Panc1 (cell line): ENCODE results near the gene KAT6B. TPM values are rescaled to one million over a fixed set of nuclear protein-coding genes. Genes with fewer than 3 reads are reported as not detected.

Experiments used
- ATAC-seq: fragments of 200-7000 bp; cut with Tn5 transposase; 2 replicates; pipeline ENCODE4 v1.9.1; 2020; ENCODE audit warnings: mild to moderate bottlenecking, moderate library complexity
- BruUV-seq: library from RNA; stranded (reverse); fragments of 400-500 nt; replicated peaks from 2 replicates; lab custom pipeline; 2021; lab: Mats Ljungman, UMichigan
- CTCF ChIA-PET: fragments of 300-600 bp; sonication (Branson Sonifier 250); formaldehyde crosslinking; loops from one replicate; lab custom pipeline; 2022; ENCODE audit warnings: antibody characterized with exemption; lab: Charles Lee
- POLR2A ChIA-PET: fragments of 300-600 bp; sonication (Branson Sonifier 250); formaldehyde crosslinking; loops from one replicate; lab custom pipeline; 2022; ENCODE audit warnings: antibody characterized with exemption; lab: Charles Lee
- DNase-seq: peaks from one replicate; pipeline ENCODE4 v3.0.0-alpha.2; 2010; ENCODE audit warnings: low read depth, low spot score
- H3K27ac ChIP-seq: 2 replicates; pipeline ENCODE4 v1.5.1; 2011; ENCODE audit warnings: mild to moderate bottlenecking, low read length, inconsistent platforms
- H3K27me3 ChIP-seq: fragments of 200-500 bp; sonication (Bioruptor generic); 2 replicates; pipeline ENCODE4 v1.6.0; 2014; ENCODE audit warnings: low read length, inconsistent platforms; ENCODE audit not compliant: control insufficient read depth, insufficient read depth
- H3K36me3 ChIP-seq: fragments of 200-500 bp; sonication (Bioruptor generic); 2 replicates; pipeline ENCODE4 v1.5.1; 2014; ENCODE audit warnings: inconsistent platforms, mild to moderate bottlenecking, low read length, moderate library complexity; ENCODE audit not compliant: control insufficient read depth, insufficient read depth
- H3K4me1 ChIP-seq: 2 replicates; pipeline ENCODE4 v1.5.1; 2011; ENCODE audit warnings: inconsistent platforms, mild to moderate bottlenecking, low read length, moderate library complexity; ENCODE audit not compliant: control insufficient read depth, insufficient read depth
- H3K4me3 ChIP-seq, 2 experiments: 2 replicates each; pipeline ENCODE4 v1.5.1; 2011 to 2012; ENCODE audit warnings: low read depth in 2 of 2, low read length in 2 of 2, mild to moderate bottlenecking in 2 of 2, inconsistent platforms in 1 of 2, moderate library complexity in 1 of 2
- H3K9me3 ChIP-seq: fragments of 200-500 bp; sonication (Bioruptor generic); 2 replicates; pipeline ENCODE4 v1.5.1; 2014; ENCODE audit warnings: low read depth, mild to moderate bottlenecking, inconsistent platforms, low read length, moderate library complexity; ENCODE audit not compliant: control insufficient read depth, insufficient read depth
- POLR2AphosphoS5 ChIP-seq: IDR thresholded peaks from 2 replicates; pipeline ENCODE4 v1.6.1; 2012; ENCODE audit warnings: mild to moderate bottlenecking, low read depth, low read length, moderate library complexity
- REST ChIP-seq, 2 experiments: IDR thresholded peaks; 2 replicates each; pipeline ENCODE4 v1.6.1; 2011 to 2012; ENCODE audit warnings: low read depth in 2 of 2, control low read depth in 1 of 2, low read length in 1 of 2, mild to moderate bottlenecking in 1 of 2, moderate library complexity in 1 of 2; ENCODE audit not compliant: insufficient read depth in 1 of 2
- SIN3A ChIP-seq: IDR thresholded peaks from 2 replicates; pipeline ENCODE4 v1.6.1; 2012; ENCODE audit warnings: low read depth, mild to moderate bottlenecking, low read length, moderate library complexity, borderline replicate concordance; ENCODE audit not compliant: insufficient read depth
- TCF7L2 ChIP-seq: IDR thresholded peaks from 2 replicates; pipeline ENCODE4 v1.6.1; 2011; ENCODE audit warnings: mild to moderate bottlenecking, low read depth, low read length, inconsistent platforms
- in situ Hi-C: cut with HindIII; loops from 2 replicates; pipeline ENCODE4 v1.10.0; 2016; ENCODE audit warnings: low sequenced_read_pairs, low pct_unique_long_range_greater_than_20kb
- intact Hi-C: fragments of 100-400 bp; cut with micrococcal nuclease; formaldehyde crosslinking; loops from one replicate; pipeline ENCODE4 v1.10.0; 2022; ENCODE audit not compliant: unreplicated experiment
- total RNA-seq: library from RNA; stranded (reverse); gene quantifications from one replicate; pipeline ENCODE4 v1.2.1, GENCODE V29; 2021; ENCODE audit not compliant: unreplicated experiment
- TF ChIP-seq, protein P1 (sequence below): fragments of 450-650 bp; IDR thresholded peaks from 2 replicates; pipeline ENCODE4 v1.5.1; 2017; ENCODE audit warnings: mild to moderate bottlenecking

The KAT6B gene
- total RNA-seq, 1 experiment from 2014 or later = 31.1 TPM

GRCh38 chr10:74842301-74842954, 16.0 kb downstream of the KAT6B start:
- Histone ChIP-seq H3K9me3 (no peaks in the 10 kb centered on the region), H3K4me1 (no peaks in the 10 kb centered on the region), H3K4me3 (no peak overlapping the region), H3K27ac (no peak overlapping the region), H3K27me3 (no peaks in the 10 kb centered on the region), H3K36me3 (no peaks in the 10 kb centered on the region)
- intact Hi-C loops (no loop called here), in situ Hi-C loops (no loop called here)
- CTCF ChIA-PET = no interaction called here
- POLR2A ChIA-PET = interaction anchor here (0.5 kb wide), 1 partner anchor 57 kb away, joined by 3 read pairs; no protein-coding TSS in a partner anchor
- DNase-seq (no peak), ATAC-seq (no peak)
- no peak for TF ChIP-seq POLR2AphosphoS5
- TF ChIP-seq TCF7L2 = no peak
- TF ChIP-seq, protein P1, sequence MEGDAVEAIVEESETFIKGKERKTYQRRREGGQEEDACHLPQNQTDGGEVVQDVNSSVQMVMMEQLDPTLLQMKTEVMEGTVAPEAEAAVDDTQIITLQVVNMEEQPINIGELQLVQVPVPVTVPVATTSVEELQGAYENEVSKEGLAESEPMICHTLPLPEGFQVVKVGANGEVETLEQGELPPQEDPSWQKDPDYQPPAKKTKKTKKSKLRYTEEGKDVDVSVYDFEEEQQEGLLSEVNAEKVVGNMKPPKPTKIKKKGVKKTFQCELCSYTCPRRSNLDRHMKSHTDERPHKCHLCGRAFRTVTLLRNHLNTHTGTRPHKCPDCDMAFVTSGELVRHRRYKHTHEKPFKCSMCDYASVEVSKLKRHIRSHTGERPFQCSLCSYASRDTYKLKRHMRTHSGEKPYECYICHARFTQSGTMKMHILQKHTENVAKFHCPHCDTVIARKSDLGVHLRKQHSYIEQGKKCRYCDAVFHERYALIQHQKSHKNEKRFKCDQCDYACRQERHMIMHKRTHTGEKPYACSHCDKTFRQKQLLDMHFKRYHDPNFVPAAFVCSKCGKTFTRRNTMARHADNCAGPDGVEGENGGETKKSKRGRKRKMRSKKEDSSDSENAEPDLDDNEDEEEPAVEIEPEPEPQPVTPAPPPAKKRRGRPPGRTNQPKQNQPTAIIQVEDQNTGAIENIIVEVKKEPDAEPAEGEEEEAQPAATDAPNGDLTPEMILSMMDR = no peak
- TF ChIP-seq REST (IDR thresholded peaks at IDR 0.05; ENCODE audit: insufficient read depth in 1 of 2, low read depth in 2 of 2, low read length in 1 of 2) = no peak
- TF ChIP-seq SIN3A = no peak
- no TSS peak for BruUV-seq

- Histone ChIP-seq H3K4me1 (peaks cover 5% of the 10 kb centered on the region; the same call in 1 of the 2 replicates), H3K9me3 (no peaks in the 10 kb centered on the region), H3K4me3 (no peak overlapping the region), H3K27me3 (no peaks in the 10 kb centered on the region), H3K27ac (no peak overlapping the region), H3K36me3 (no peaks in the 10 kb centered on the region)
- in situ Hi-C loops = no loop called here
- BruUV-seq = no TSS peak
- ATAC-seq (no peak), DNase-seq (no peak)
- ChIA-PET POLR2A (interaction anchor here (0.6 kb wide), 1 partner anchor 179 kb away, joined by 3 read pairs; no protein-coding TSS in a partner anchor), CTCF (no interaction called here)
- intact Hi-C loops = no loop called here
- TF ChIP-seq, protein P1 = no peak
- TF ChIP-seq TCF7L2 (no peak), REST (IDR thresholded peaks at IDR 0.05; ENCODE audit: insufficient read depth in 1 of 2, low read depth in 2 of 2, low read length in 1 of 2) (no peak), SIN3A (no peak), POLR2AphosphoS5 (no peak)
These were observed 20.6 kb downstream of the KAT6B start for GRCh38 chr10:74846958-74847357.
